Parathyroid adenoma (tissue), 2 donors: ENCODE data around the gene HDAC9.

Experiments
- H2AFZ ChIP-seq: fragments of 300-600 bp; sonication (generic); one replicate; pipeline ENCODE4 v1.7.0; 2017; ENCODE audit warnings: antibody characterized with exemption, mild to moderate bottlenecking
- H3K27ac ChIP-seq: fragments of 300-600 bp; sonication (generic); one replicate; pipeline ENCODE4 v1.7.0; 2017
- H3K27me3 ChIP-seq: fragments of 300-600 bp; sonication (generic); one replicate; pipeline ENCODE4 v1.7.0; 2017; ENCODE audit warnings: low read length; ENCODE audit not compliant: control insufficient read depth, insufficient read depth
- H3K36me3 ChIP-seq: fragments of 300-600 bp; sonication (generic); one replicate; pipeline ENCODE4 v1.7.0; 2017; ENCODE audit warnings: low read length; ENCODE audit not compliant: control insufficient read depth, insufficient read depth
- H3K4me1 ChIP-seq: fragments of 300-600 bp; sonication (generic); one replicate; pipeline ENCODE4 v1.7.0; 2017; ENCODE audit warnings: control low read depth
- H3K4me2 ChIP-seq: fragments of 300-600 bp; sonication (generic); one replicate; pipeline ENCODE4 v1.7.0; 2017; ENCODE audit warnings: low read length
- H3K4me3 ChIP-seq: fragments of 300-600 bp; sonication (generic); one replicate; pipeline ENCODE4 v1.7.0; 2017; ENCODE audit warnings: low read depth, low read length
- H3K79me2 ChIP-seq: fragments of 300-600 bp; sonication (generic); one replicate; pipeline ENCODE4 v1.7.0; 2017; ENCODE audit warnings: control low read depth
- H3K9ac ChIP-seq: fragments of 300-600 bp; sonication (generic); one replicate; pipeline ENCODE4 v1.7.0; 2017; ENCODE audit warnings: mild to moderate bottlenecking
- H3K9me3 ChIP-seq: fragments of 300-600 bp; sonication (generic); one replicate; pipeline ENCODE4 v1.7.0; 2017; ENCODE audit warnings: low read length; ENCODE audit not compliant: control insufficient read depth
- CTCF ChIP-seq: fragments of 300-600 bp; sonication (generic); IDR thresholded peaks from one replicate; pipeline ENCODE4 v1.7.0; 2017; ENCODE audit warnings: antibody characterized with exemption, mild to moderate bottlenecking
- donor health status: primary hyperparathyroidism.

The HDAC9 gene

GRCh38 chr7:18831943-18832342 is 336.4 kb downstream of the HDAC9 start:
- Histone ChIP-seq H3K79me2 (no peaks in the 10 kb centered on the region), H2AFZ (no peak overlapping the region), H3K36me3 (no peaks in the 10 kb centered on the region), H3K4me3 (no peak overlapping the region), H3K9ac (no peak overlapping the region), H3K27me3 (no peaks in the 10 kb centered on the region), H3K4me1 (no peaks in the 10 kb centered on the region), H3K4me2 (no peak overlapping the region), H3K9me3 (no peaks in the 10 kb centered on the region), H3K27ac (no peak overlapping the region)
- no peak for TF ChIP-seq CTCF

- Histone ChIP-seq H3K79me2 (no peaks in the 10 kb centered on the region), H3K9me3 (no peaks in the 10 kb centered on the region), H3K4me3 (no peak overlapping the region), H2AFZ (no peak overlapping the region), H3K36me3 (no peaks in the 10 kb centered on the region), H3K9ac (no peak overlapping the region), H3K27me3 (no peaks in the 10 kb centered on the region), H3K27ac (no peak overlapping the region), H3K4me2 (no peak overlapping the region), H3K4me1 (no peaks in the 10 kb centered on the region)
- no peak for TF ChIP-seq CTCF
These were observed 339.0 kb downstream of the HDAC9 start for GRCh38 chr7:18834577-18834976.

GRCh38 chr7:18835001-18835690 is 339.6 kb downstream of the HDAC9 start:
- Histone ChIP-seq H3K4me2 (no peak overlapping the region), H3K27ac (no peak overlapping the region), H3K79me2 (no peaks in the 10 kb centered on the region), H3K9ac (no peak overlapping the region), H3K9me3 (no peaks in the 10 kb centered on the region), H3K27me3 (no peaks in the 10 kb centered on the region), H3K36me3 (no peaks in the 10 kb centered on the region), H3K4me3 (no peak overlapping the region), H2AFZ (no peak overlapping the region), H3K4me1 (no peaks in the 10 kb centered on the region)
- TF ChIP-seq CTCF: no peak

- H3K4me1 ChIP-seq: no peaks in the 10 kb centered on the region
- no peak for TF ChIP-seq CTCF
- H3K27ac ChIP-seq: no peak overlapping the region
- no peaks in the 10 kb centered on the region for H3K36me3 ChIP-seq
- H2AFZ ChIP-seq: no peak overlapping the region
- H3K9me3 ChIP-seq: no peaks in the 10 kb centered on the region
- H3K9ac ChIP-seq: no peak overlapping the region
- H3K79me2 ChIP-seq: no peaks in the 10 kb centered on the region
- H3K4me2 ChIP-seq: no peak overlapping the region
- no peaks in the 10 kb centered on the region for H3K27me3 ChIP-seq
- no peak overlapping the region for H3K4me3 ChIP-seq
These were observed 348.4 kb downstream of the HDAC9 start for GRCh38 chr7:18843979-18844378.

GRCh38 chr7:18844735-18845134 is 349.2 kb downstream of the HDAC9 start:
- no peaks in the 10 kb centered on the region for H3K79me2 ChIP-seq
- H3K4me1 ChIP-seq: no peaks in the 10 kb centered on the region
- no peak overlapping the region for H3K27ac ChIP-seq
- no peaks in the 10 kb centered on the region for H3K9me3 ChIP-seq
- H3K9ac ChIP-seq: no peak overlapping the region
- H3K27me3 ChIP-seq: no peaks in the 10 kb centered on the region
- no peak overlapping the region for H3K4me3 ChIP-seq
- no peak overlapping the region for H2AFZ ChIP-seq
- H3K36me3 ChIP-seq: no peaks in the 10 kb centered on the region
- H3K4me2 ChIP-seq: no peak overlapping the region
- no peak for TF ChIP-seq CTCF
